ENCODE data around the gene SLC38A10. TPM values are rescaled to one million over a fixed set of nuclear protein-coding genes. Genes with fewer than 3 reads are reported as not detected.

The SLC38A10 gene
- total RNA-seq, 1 donor from 2014 or later, result 26.1 TPM

Other genes with a start within 250 kb of the SLC38A10 start
- not detected for gene PVALEF, start 129.8 kb downstream of the SLC38A10 start, total RNA-seq
- gene AATK, start 129.1 kb downstream of the SLC38A10 start, total RNA-seq, result 10.4 TPM
- gene CEP131, start 72.3 kb downstream of the SLC38A10 start, total RNA-seq, result 10.4 TPM
- gene TEPSIN, start 56.3 kb downstream of the SLC38A10 start, total RNA-seq, result 5.2 TPM
- gene NDUFAF8, start 56.0 kb downstream of the SLC38A10 start, total RNA-seq, result 15.7 TPM
- gene BAHCC1, start 100.2 kb upstream of the SLC38A10 start, total RNA-seq, result 8.4 TPM
- gene ACTG1, start 217.5 kb upstream of the SLC38A10 start, total RNA-seq, result 1,613 TPM
- 1.0 TPM for gene FSCN2, start 233.1 kb upstream of the SLC38A10 start, total RNA-seq

All from skeletal muscle tissue (tissue), 1 donor.